GM23338 (cell line): ENCODE results near the gene LDLRAD3. TPM values are rescaled to one million over a fixed set of nuclear protein-coding genes. Genes with fewer than 3 reads are reported as not detected.

Experiments
- ATAC-seq: fragments of 200-7000 bp; cut with Tn5 transposase; 3 replicates; pipeline ENCODE4 v1.9.1; 2020
- DNase-seq: peaks from one replicate; pipeline ENCODE4 v3.0.0-alpha.2; 2015; ENCODE audit warnings: low spot score
- H2AFZ ChIP-seq: fragments of 200-600 bp; sonication (generic); 2 replicates; pipeline ENCODE4 v1.8.0; 2016; ENCODE audit warnings: antibody characterized with exemption, mild to moderate bottlenecking, moderate library complexity
- H3F3A ChIP-seq: fragments of 200-600 bp; sonication (generic); replicated peaks from 2 replicates; pipeline ENCODE4 v1.8.0; 2017; ENCODE audit warnings: antibody characterized with exemption, mixed run types, low read depth
- H3K27ac ChIP-seq: fragments of 200-600 bp; sonication (generic); 2 replicates; pipeline ENCODE4 v1.6.1; 2016; ENCODE audit warnings: low read depth
- H3K27me3 ChIP-seq: fragments of 200-600 bp; sonication (generic); 2 replicates; pipeline ENCODE4 v1.8.0; 2016; ENCODE audit warnings: mild to moderate bottlenecking, mixed run types, moderate library complexity; ENCODE audit not compliant: insufficient read depth
- H3K36me3 ChIP-seq: fragments of 200-600 bp; sonication (generic); 2 replicates; pipeline ENCODE4 v1.8.0; 2016; ENCODE audit warnings: mild to moderate bottlenecking; ENCODE audit not compliant: insufficient read depth
- H3K4me1 ChIP-seq: fragments of 200-600 bp; sonication (generic); 2 replicates; pipeline ENCODE4 v1.8.0; 2016; ENCODE audit warnings: mild to moderate bottlenecking, moderate library complexity; ENCODE audit not compliant: insufficient read depth
- H3K4me2 ChIP-seq: fragments of 200-600 bp; sonication (generic); 2 replicates; pipeline ENCODE4 v1.7.1; 2017; ENCODE audit warnings: mixed run types
- H3K4me3 ChIP-seq: fragments of 200-600 bp; sonication (generic); 2 replicates; pipeline ENCODE4 v1.6.1; 2016; ENCODE audit warnings: mixed run types
- H3K79me2 ChIP-seq: fragments of 200-600 bp; sonication (generic); replicated peaks from 2 replicates; pipeline ENCODE4 v1.8.0; 2017; ENCODE audit warnings: mild to moderate bottlenecking; ENCODE audit not compliant: insufficient read depth
- H3K9me2 ChIP-seq: fragments of 200-600 bp; sonication (generic); 2 replicates; pipeline ENCODE4 v1.8.0; 2017; ENCODE audit not compliant: insufficient read depth
- H4K20me1 ChIP-seq: fragments of 200-600 bp; sonication (generic); replicated peaks from 2 replicates; pipeline ENCODE4 v1.8.0; 2017; ENCODE audit warnings: mild to moderate bottlenecking; ENCODE audit not compliant: insufficient read depth
- H3K27ac Mint-ChIP-seq: 2 replicates; pipeline ENCODE4 v1.8.0; 2020; ENCODE audit warnings: inconsistent platforms, mild to moderate bottlenecking, moderate library complexity, mixed read lengths
- H3K27me3 Mint-ChIP-seq: 3 replicates; pipeline ENCODE4 v1.8.0; 2022; ENCODE audit warnings: low read depth, mild to moderate bottlenecking, moderate library complexity, mixed read lengths, inconsistent platforms; ENCODE audit not compliant: insufficient read depth, poor library complexity
- H3K36me3 Mint-ChIP-seq: 3 replicates; pipeline ENCODE4 v1.8.0; 2021; ENCODE audit warnings: low read depth, mild to moderate bottlenecking, inconsistent platforms, moderate library complexity, mixed read lengths
- H3K4me1 Mint-ChIP-seq: 3 replicates; pipeline ENCODE4 v1.8.0; 2020; ENCODE audit warnings: mild to moderate bottlenecking, inconsistent platforms, mixed read lengths
- H3K4me3 Mint-ChIP-seq: 3 replicates; pipeline ENCODE4 v1.8.0; 2021; ENCODE audit warnings: moderate library complexity, mild to moderate bottlenecking, inconsistent platforms, mixed read lengths
- H3K9me3 Mint-ChIP-seq: 3 replicates; pipeline ENCODE4 v1.8.0; 2020; ENCODE audit warnings: moderate library complexity, mild to moderate bottlenecking, inconsistent platforms, mixed read lengths
- CTCF ChIP-seq, 2 experiments: fragments of 200-600 bp in 1 of 2; sonication (generic) in 1 of 2; conservative IDR thresholded peaks; 2 replicates each; pipeline versions ENCODE4 v1.5.1 to v1.6.1; 2016 to 2017; ENCODE audit warnings: antibody characterized with exemption in 2 of 2, low read depth in 2 of 2, mild to moderate bottlenecking in 2 of 2, moderate library complexity in 1 of 2
- ETS1 ChIP-seq: IDR thresholded peaks from 2 replicates; pipeline ENCODE4 v1.6.1; 2016; ENCODE audit warnings: antibody characterized with exemption
- EZH2phosphoT487 ChIP-seq: fragments of 200-600 bp; sonication (generic); IDR thresholded peaks from one replicate; pipeline ENCODE4 v1.8.1; 2018; ENCODE audit warnings: antibody characterized with exemption; ENCODE audit not compliant: unreplicated experiment
- JUNB ChIP-seq: IDR thresholded peaks from one replicate; pipeline ENCODE4 v1.6.1; 2016; ENCODE audit warnings: antibody characterized with exemption; ENCODE audit not compliant: unreplicated experiment
- NANOG ChIP-seq: IDR thresholded peaks from 2 replicates; pipeline ENCODE4 v1.6.1; 2016; ENCODE audit warnings: antibody characterized with exemption, borderline replicate concordance
- STAT1 ChIP-seq: IDR thresholded peaks from one replicate; pipeline ENCODE4 v1.6.1; 2016; ENCODE audit warnings: antibody characterized with exemption; ENCODE audit not compliant: unreplicated experiment
- ZNF331 ChIP-seq: fragments of 250-450 bp; sonication (Bioruptor Pico); IDR thresholded peaks from 2 replicates; pipeline ENCODE4 v1.5.0; 2020; ENCODE audit warnings: low read depth, mild to moderate bottlenecking, moderate library complexity
- ZNF462 ChIP-seq: fragments of 250-450 bp; sonication (Bioruptor Pico); IDR thresholded peaks from 2 replicates; pipeline ENCODE4 v1.5.0; 2020; ENCODE audit warnings: mild to moderate bottlenecking, moderate library complexity
- polyA plus RNA-seq: library from polyadenylated mRNA; unstranded; fragments of >200 nt; fragmentation: Nextera tagmentation; extraction: Ambion mirVana; gene quantifications from 2 replicates; pipeline ENCODE4 v1.2.1, GENCODE V29; 2016
- total RNA-seq: library from RNA; depleted of rRNA; stranded (reverse); fragments of >200 nt; shearing (Covaris generic); gene quantifications from 2 replicates; pipeline ENCODE4 v1.2.3, GENCODE V29; 2014

LDLRAD3 gene
- total and polyA plus RNA-seq, 2 experiments from 2014 or later = 8.5 to 19.4 TPM

GRCh38 chr11:35918716-35919115 lies 25.1 kb upstream of the LDLRAD3 start:
- peaks cover 2% of the 10 kb centered on the region for H3K27me3 Mint-ChIP-seq
- H3K4me3 ChIP-seq = no peak overlapping the region
- peaks cover 9% of the 10 kb centered on the region; the same call in 1 of the 2 replicates for H3K9me2 ChIP-seq
- H3K27ac ChIP-seq = no peak overlapping the region
- TF ChIP-seq CTCF (conservative IDR thresholded peaks at IDR 0.05; ENCODE audit: low read depth in 2 of 2) (no peak), EZH2phosphoT487 (no peak), NANOG (no peak), ZNF331 (no peak), ETS1 (no peak), STAT1 (no peak), ZNF462 (no peak), JUNB (no peak)
- H3K4me3 Mint-ChIP-seq = no peak overlapping the region
- H3K4me2 ChIP-seq = no peak overlapping the region
- H3K27ac Mint-ChIP-seq = no peak overlapping the region
- no peak for ATAC-seq
- H3K4me1 ChIP-seq = no peaks in the 10 kb centered on the region; the same call in 1 of the 2 replicates
- no peaks in the 10 kb centered on the region for H3K36me3 Mint-ChIP-seq
- DNase-seq = no peak
- no peaks in the 10 kb centered on the region for H3K27me3 ChIP-seq
- H2AFZ ChIP-seq = peak overlapping the region; percentile 11; the same call in 1 of the 2 replicates
- no peaks in the 10 kb centered on the region for H3K36me3 ChIP-seq
- peaks cover 11% of the 10 kb centered on the region for H3K4me1 Mint-ChIP-seq
- H3K79me2 ChIP-seq = no peaks in the 10 kb centered on the region
- no peaks in the 10 kb centered on the region for H3K9me3 Mint-ChIP-seq
- no peaks in the 10 kb centered on the region for H4K20me1 ChIP-seq
- no peaks in the 10 kb centered on the region for H3F3A ChIP-seq
